Type B pancreatic cell (in vitro differentiated cells): ENCODE data around the gene ITIH3. TPM values are rescaled to one million over a fixed set of nuclear protein-coding genes. Genes with fewer than 3 reads are reported as not detected.

Experiments
- DNase-seq: peaks from one replicate; pipeline ENCODE4 v3.0.0; 2021; ENCODE audit warnings: mixed read lengths; ENCODE audit not compliant: unreplicated experiment; ENCODE audit errors: extremely low spot score
- H3K27ac Mint-ChIP-seq: 2 replicates; pipeline ENCODE4 v1.8.0; 2021; ENCODE audit warnings: mild to moderate bottlenecking, mixed read lengths
- H3K27me3 Mint-ChIP-seq: 2 replicates; pipeline ENCODE4 v1.8.0; 2021; ENCODE audit warnings: mixed read lengths
- H3K36me3 Mint-ChIP-seq: 2 replicates; pipeline ENCODE4 v1.8.0; 2021; ENCODE audit warnings: mixed read lengths
- H3K4me1 Mint-ChIP-seq: one replicate; pipeline ENCODE4 v1.8.0; 2021; ENCODE audit warnings: mixed read lengths; ENCODE audit not compliant: unreplicated experiment
- H3K4me3 Mint-ChIP-seq: 2 replicates; pipeline ENCODE4 v1.8.0; 2021; ENCODE audit warnings: mild to moderate bottlenecking, mixed read lengths
- H3K9me3 Mint-ChIP-seq: 2 replicates; pipeline ENCODE4 v1.8.0; 2021; ENCODE audit warnings: mixed read lengths
- CTCF ChIP-seq: fragments of 200-600 bp; sonication (generic); conservative IDR thresholded peaks from 2 replicates; pipeline ENCODE4 v1.5.0; 2021; ENCODE audit warnings: antibody characterized with exemption, mild to moderate bottlenecking
- total RNA-seq: library from RNA; stranded (reverse); gene quantifications from 2 replicates; pipeline ENCODE4 v1.2.1, GENCODE V29; 2021; ENCODE audit warnings: low replicate concordance

ITIH3 gene
- total RNA-seq, 1 donor from 2014 or later, result 0.97 TPM

GRCh38 chr3:52777959-52778805 lies 16.4 kb upstream of the ITIH3 start:
- Mint-ChIP-seq H3K27me3 (peaks cover 20% of the 10 kb centered on the region), H3K36me3 (no peaks in the 10 kb centered on the region), H3K27ac (no peak overlapping the region), H3K9me3 (no peaks in the 10 kb centered on the region), H3K4me1 (no peaks in the 10 kb centered on the region), H3K4me3 (no peak overlapping the region)
- peak; percentile 62 for DNase-seq
- no peak for TF ChIP-seq CTCF

GRCh38 chr3:52779011-52779836 lies 15.4 kb upstream of the ITIH3 start:
- TF ChIP-seq CTCF, result no peak
- no peak overlapping the region for H3K4me3 Mint-ChIP-seq
- peaks cover 20% of the 10 kb centered on the region for H3K27me3 Mint-ChIP-seq
- H3K36me3 Mint-ChIP-seq, result no peaks in the 10 kb centered on the region
- H3K4me1 Mint-ChIP-seq, result no peaks in the 10 kb centered on the region
- DNase-seq, result peak; percentile 39
- H3K9me3 Mint-ChIP-seq, result no peaks in the 10 kb centered on the region
- no peak overlapping the region for H3K27ac Mint-ChIP-seq

GRCh38 chr3:52779837-52780585 lies 14.6 kb upstream of the ITIH3 start:
- Mint-ChIP-seq H3K4me3 (no peak overlapping the region), H3K27me3 (peaks cover 20% of the 10 kb centered on the region), H3K27ac (no peak overlapping the region), H3K9me3 (no peaks in the 10 kb centered on the region), H3K36me3 (no peaks in the 10 kb centered on the region), H3K4me1 (no peaks in the 10 kb centered on the region)
- peak; percentile 43 for DNase-seq
- no peak for TF ChIP-seq CTCF

GRCh38 chr3:52781741-52782140 lies 12.9 kb upstream of the ITIH3 start:
- Mint-ChIP-seq H3K27me3 (peaks cover 20% of the 10 kb centered on the region), H3K9me3 (no peaks in the 10 kb centered on the region), H3K36me3 (no peaks in the 10 kb centered on the region), H3K4me3 (no peak overlapping the region), H3K4me1 (no peaks in the 10 kb centered on the region), H3K27ac (no peak overlapping the region)
- TF ChIP-seq CTCF, result no peak
- peak; percentile 37 for DNase-seq

- H3K27me3 Mint-ChIP-seq, result peaks cover 20% of the 10 kb centered on the region
- H3K9me3 Mint-ChIP-seq, result no peaks in the 10 kb centered on the region
- no peaks in the 10 kb centered on the region for H3K4me1 Mint-ChIP-seq
- DNase-seq, result no peak
- no peak for TF ChIP-seq CTCF
- no peak overlapping the region for H3K27ac Mint-ChIP-seq
- no peak overlapping the region for H3K4me3 Mint-ChIP-seq
- no peaks in the 10 kb centered on the region for H3K36me3 Mint-ChIP-seq
Observed at GRCh38 chr3:52782412-52783210, 12.0 kb upstream of the ITIH3 start.
